Testis (tissue), 3 donors: ENCODE measurements around the gene MAP7D2. TPM values are rescaled to one million over a fixed set of nuclear protein-coding genes. Genes with fewer than 3 reads are reported as not detected.

Experiments used
- DNase-seq: peaks from one replicate; pipeline ENCODE4 v3.0.0-alpha.2; 2019
- H3K27ac ChIP-seq, 2 donors: fragments of 200-600 bp; sonication (generic); one replicate each; pipeline ENCODE4 v1.5.1; 2019
- H3K27me3 ChIP-seq: fragments of 200-600 bp; sonication (generic); one replicate; pipeline ENCODE4 v1.5.1; 2019
- H3K36me3 ChIP-seq: fragments of 200-600 bp; sonication (generic); one replicate; pipeline ENCODE4 v1.5.1; 2017; ENCODE audit warnings: low read depth; ENCODE audit errors: missing control alignments
- H3K4me1 ChIP-seq: fragments of 200-600 bp; sonication (generic); one replicate; pipeline ENCODE4 v1.5.1; 2019
- H3K4me3 ChIP-seq, 2 donors: fragments of 200-600 bp; sonication (generic); one replicate each; pipeline ENCODE4 v1.5.1; 2017 to 2019
- H3K9me3 ChIP-seq: fragments of 200-600 bp; sonication (generic); one replicate; pipeline ENCODE4 v1.5.1; 2017
- POLR2A ChIP-seq: fragments of 450-650 bp; IDR thresholded peaks from one replicate; pipeline ENCODE4 v1.6.1; 2017; ENCODE audit warnings: antibody characterized with exemption, mild to moderate bottlenecking, moderate library complexity
- WGBS, 2 donors: methylation state at CpG; one replicate each; pipeline ENCODE4 v1.1.5; 2018; 5-methylcytosine and 5-hydroxymethylcytosine counted together
- intact Hi-C: fragments of 100-400 bp; cut with DNase I; formaldehyde crosslinking; loops from one replicate; pipeline ENCODE4 v1.15.1; 2023; ENCODE audit warnings: low total_unique reads
- polyA plus RNA-seq: library from polyadenylated mRNA; stranded (reverse); fragments of 350-450 nt; fragmentation: Illumina TruSeq; extraction: RNeasy Lipid Tissue Mini Kit (QIAGEN cat#74804); gene quantifications from one replicate; pipeline ENCODE4 v1.2.3, GENCODE V29; 2014; ENCODE audit warnings: low read depth, low replicate concordance; ENCODE audit not compliant: insufficient read depth
- total RNA-seq, 2 donors: library from RNA; depleted of rRNA; stranded (reverse); fragments of >200 nt; gene quantifications; one replicate each; pipeline ENCODE4 v1.2.3, GENCODE V29; 2016
- TF ChIP-seq, protein P1 (sequence below), 3 experiments: fragments of 450-650 bp in 2 of 3; fragments of 200-600 bp in 1 of 3; sonication (generic) in 1 of 3; IDR thresholded peaks; one replicate each; pipeline ENCODE4 v1.5.1; 2016 to 2019; ENCODE audit warnings: antibody characterized with exemption in 3 of 3, mild to moderate bottlenecking in 2 of 3, moderate library complexity in 1 of 3

Gene MAP7D2
- total and polyA plus RNA-seq, 3 donors from 2014 or later: 19.5 to 37.9 (median 36.6) TPM

DNA sequence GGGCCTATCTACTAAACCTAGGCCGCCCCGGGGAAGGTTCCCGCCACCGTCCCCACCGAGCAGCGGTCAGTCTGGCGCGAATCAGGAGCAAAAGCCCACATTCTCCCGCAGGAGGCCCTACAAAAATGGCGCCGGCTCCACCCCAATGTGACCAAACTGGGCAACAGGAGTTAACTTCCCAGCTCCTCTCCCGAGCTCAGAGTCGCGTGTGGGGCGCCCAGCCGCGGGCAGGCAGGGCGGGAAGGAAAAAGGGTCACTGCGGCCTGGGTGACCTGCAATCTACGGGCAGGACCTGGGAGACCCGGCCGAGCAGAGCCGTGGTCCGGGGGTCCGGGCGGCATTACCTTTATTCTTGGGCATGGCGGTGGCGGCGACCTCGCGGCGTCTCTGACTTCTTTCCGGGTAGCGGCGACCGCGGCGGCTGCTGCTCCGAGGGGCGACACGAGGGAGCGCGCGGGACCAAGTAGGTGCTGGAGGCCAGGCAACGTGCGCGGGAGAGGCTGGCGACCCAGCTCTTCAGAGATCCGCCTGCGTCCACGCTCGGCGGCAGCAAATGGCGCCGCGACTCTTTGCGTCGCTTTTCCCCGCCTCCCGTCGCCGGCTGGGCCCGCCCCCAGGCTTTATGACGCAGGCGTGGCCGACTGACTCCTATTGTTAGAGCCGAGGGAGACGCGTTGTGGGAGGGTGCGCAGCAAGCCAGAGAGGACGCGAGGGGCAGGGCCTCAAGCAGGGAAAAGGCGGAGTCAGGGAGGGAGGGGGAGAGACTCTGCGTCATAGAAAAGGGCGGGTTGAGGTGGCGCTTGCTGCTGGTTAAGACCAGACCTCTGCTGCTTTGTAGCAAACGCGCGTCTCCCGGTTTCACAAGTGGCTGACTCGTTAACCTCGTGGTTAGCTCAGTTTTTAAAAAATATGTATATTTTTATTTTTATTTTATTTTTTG lies 24.8 kb upstream of the MAP7D2 start, which contains the start of gene EIF1AX:
EIF1AX (minus strand) TSS at position 558 of the 940 bp plus-strand sequence; CDS start at position 360, 198 bp downstream.
- H3K4me3 ChIP-seq: peak within 1 kb of the TSS; percentile 69 to 81
- DNase-seq: peak; percentile 97
- TF ChIP-seq, protein P1, sequence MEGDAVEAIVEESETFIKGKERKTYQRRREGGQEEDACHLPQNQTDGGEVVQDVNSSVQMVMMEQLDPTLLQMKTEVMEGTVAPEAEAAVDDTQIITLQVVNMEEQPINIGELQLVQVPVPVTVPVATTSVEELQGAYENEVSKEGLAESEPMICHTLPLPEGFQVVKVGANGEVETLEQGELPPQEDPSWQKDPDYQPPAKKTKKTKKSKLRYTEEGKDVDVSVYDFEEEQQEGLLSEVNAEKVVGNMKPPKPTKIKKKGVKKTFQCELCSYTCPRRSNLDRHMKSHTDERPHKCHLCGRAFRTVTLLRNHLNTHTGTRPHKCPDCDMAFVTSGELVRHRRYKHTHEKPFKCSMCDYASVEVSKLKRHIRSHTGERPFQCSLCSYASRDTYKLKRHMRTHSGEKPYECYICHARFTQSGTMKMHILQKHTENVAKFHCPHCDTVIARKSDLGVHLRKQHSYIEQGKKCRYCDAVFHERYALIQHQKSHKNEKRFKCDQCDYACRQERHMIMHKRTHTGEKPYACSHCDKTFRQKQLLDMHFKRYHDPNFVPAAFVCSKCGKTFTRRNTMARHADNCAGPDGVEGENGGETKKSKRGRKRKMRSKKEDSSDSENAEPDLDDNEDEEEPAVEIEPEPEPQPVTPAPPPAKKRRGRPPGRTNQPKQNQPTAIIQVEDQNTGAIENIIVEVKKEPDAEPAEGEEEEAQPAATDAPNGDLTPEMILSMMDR (IDR thresholded peaks at IDR 0.05): no peak
- TF ChIP-seq POLR2A: peak; percentile 4
- H3K4me1 ChIP-seq: no peaks in the 10 kb centered on the region
- no peaks in the 10 kb centered on the region for H3K27me3 ChIP-seq
- H3K36me3 ChIP-seq: no peaks in the 10 kb centered on the region
- peak within 1 kb of the TSS; percentile 77 to 88 for H3K27ac ChIP-seq
- WGBS, 2 donors: 0% methylated on average over 3 to 29 of the region's 82 CpGs
- H3K9me3 ChIP-seq: no peaks in the 10 kb centered on the region
- intact Hi-C loops: loop anchor here (5.0 kb wide), 1 partner anchor 126 kb away; the partner anchor contains the start of gene RPS6KA3

DNA sequence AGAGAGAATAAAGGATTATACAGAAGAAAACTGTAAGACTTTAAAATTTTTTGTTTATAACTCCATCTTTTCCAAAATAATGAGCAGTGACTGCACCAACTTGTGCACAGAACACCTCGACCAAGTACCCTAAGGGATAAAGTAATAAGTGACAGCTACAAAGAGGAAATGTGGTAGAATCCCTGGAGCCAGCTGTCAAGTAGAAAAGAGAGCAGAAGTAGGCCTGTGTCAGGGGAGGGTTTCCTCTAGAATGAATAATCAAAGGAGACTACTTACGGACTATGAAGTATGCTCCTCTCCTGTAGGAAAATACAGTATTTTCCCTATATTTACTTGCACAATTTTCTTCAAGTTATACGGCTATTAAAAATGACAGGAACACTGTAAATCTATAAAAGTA lies 23.7 kb upstream of the MAP7D2 start:
- 9 to 10% methylated on average over 3 of the region's 3 CpGs for WGBS, 2 donors
- TF ChIP-seq, protein P1 (IDR thresholded peaks at IDR 0.05): no peak
- no peak for TF ChIP-seq POLR2A

DNA sequence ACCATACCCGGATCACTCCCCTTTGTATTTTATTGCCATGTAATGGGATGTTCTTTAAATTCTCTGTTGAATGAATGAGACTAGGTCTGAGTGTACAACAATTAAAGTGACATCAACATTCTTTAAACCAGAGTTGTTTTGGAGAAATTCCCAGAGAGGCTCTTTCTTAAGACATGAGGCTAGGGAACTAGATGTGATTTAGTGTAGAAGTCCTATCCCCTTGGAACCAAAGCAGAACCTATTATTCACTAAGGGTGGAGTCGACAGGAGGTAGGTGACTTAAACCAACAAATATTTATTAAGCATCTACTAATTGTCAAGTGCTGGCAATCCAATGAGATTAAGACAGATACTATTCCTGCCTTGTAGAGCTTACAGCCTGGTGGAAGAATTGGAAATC lies 23.3 kb upstream of the MAP7D2 start:
- Histone ChIP-seq H3K27ac (no peak overlapping the region), H3K9me3 (no peaks in the 10 kb centered on the region), H3K36me3 (no peaks in the 10 kb centered on the region), H3K4me3 (peak overlapping the region in 1 of 2 donors; percentile 69), H3K4me1 (no peaks in the 10 kb centered on the region), H3K27me3 (no peaks in the 10 kb centered on the region)
- no peak for TF ChIP-seq POLR2A
- TF ChIP-seq, protein P1 (IDR thresholded peaks at IDR 0.05): no peak
- intact Hi-C loops: loop anchor here (5.0 kb wide), 1 partner anchor 127 kb away; the partner anchor contains the start of gene RPS6KA3
- DNase-seq: no peak
- WGBS, 2 donors: 15 to 49% methylated on average over 2 of the region's 2 CpGs

More for the DNA sequence above, 23.7 kb upstream of the MAP7D2 start:
- Histone ChIP-seq H3K27me3 (no peaks in the 10 kb centered on the region), H3K4me3 (peak overlapping the region; percentile 69 to 81), H3K36me3 (no peaks in the 10 kb centered on the region), H3K4me1 (no peaks in the 10 kb centered on the region), H3K9me3 (no peaks in the 10 kb centered on the region), H3K27ac (peak overlapping the region in 1 of 2 donors; percentile 88)
- intact Hi-C loops: loop anchor here (5.0 kb wide), 1 partner anchor 127 kb away; the partner anchor contains the start of gene RPS6KA3
- DNase-seq: no peak

DNA sequence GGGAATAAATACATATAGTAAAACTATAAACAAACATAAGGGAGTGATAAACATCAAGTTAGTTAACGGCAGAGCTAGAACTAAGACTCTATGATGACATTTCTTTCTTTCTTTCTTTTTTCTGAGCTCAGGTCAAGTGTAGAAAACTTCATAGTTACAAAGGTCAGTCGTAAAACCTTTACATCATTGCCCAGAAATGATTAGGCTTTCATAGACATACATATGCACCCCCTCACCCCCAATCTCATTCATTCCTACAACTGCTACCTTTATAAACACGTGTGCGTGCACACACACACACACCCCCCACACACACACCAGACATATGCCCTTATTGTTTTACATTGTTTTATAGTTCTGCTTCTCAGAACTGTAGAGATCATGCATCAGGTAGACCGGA lies 19.2 kb upstream of the MAP7D2 start:
- Histone ChIP-seq H3K4me3 (no peak overlapping the region), H3K9me3 (no peaks in the 10 kb centered on the region), H3K27ac (no peak overlapping the region), H3K36me3 (no peaks in the 10 kb centered on the region), H3K4me1 (no peaks in the 10 kb centered on the region), H3K27me3 (no peaks in the 10 kb centered on the region)
- no peak for TF ChIP-seq POLR2A
- TF ChIP-seq, protein P1 (IDR thresholded peaks at IDR 0.05): no peak
- no peak for DNase-seq
- intact Hi-C loops: no loop called here
- WGBS, 2 donors: 42 to 86% methylated on average over 5 of the region's 5 CpGs
